ENCODE measurements around the gene TMEM214.
A peak's percentile ranks its signal among the peaks of the same experiment; 100 is the strongest.

The TMEM214 gene

GRCh38 chr2:27039871-27040270, 7.1 kb downstream of the TMEM214 start:
- no peaks in the 10 kb centered on the region for H3K79me1 ChIP-seq (ENCODE audit: low read depth, low read length)
- no peaks in the 10 kb centered on the region for H3K27me3 ChIP-seq (ENCODE audit: control insufficient read depth in 3 of 3, insufficient read depth in 3 of 3, low read depth in 1 of 3, low read length in 3 of 3)
- no peak overlapping the region for H2BK15ac ChIP-seq (ENCODE audit: low read length)
- H3K14ac ChIP-seq (ENCODE audit: low read length), result no peak overlapping the region
- no peak overlapping the region for H4K8ac ChIP-seq (ENCODE audit: low read depth, low read length)
- H2AK5ac ChIP-seq (ENCODE audit: low read depth, low read length), result no peak overlapping the region
- H3K18ac ChIP-seq (ENCODE audit: low read length), result no peak overlapping the region
- no peak overlapping the region for H3K4me2 ChIP-seq (ENCODE audit: insufficient read depth, low read length, poor library complexity, severe bottlenecking)
- no peak overlapping the region for H3K9ac ChIP-seq (ENCODE audit: low read depth, low read length, poor library complexity)
- H2AFZ ChIP-seq (ENCODE audit: low read length), result no peak overlapping the region
- no peak overlapping the region for H2BK12ac ChIP-seq (ENCODE audit: low read length)
- no peak overlapping the region for H2BK120ac ChIP-seq (ENCODE audit: low read depth, low read length)
- H2BK5ac ChIP-seq (ENCODE audit: low read length), result no peak overlapping the region
- H3K4me3 ChIP-seq (ENCODE audit: low read length in 2 of 2), result no peak overlapping the region
- DNase-seq (ENCODE audit: low spot score), result no peak
- peaks cover 52 to 76% of the 10 kb centered on the region in 2 donors for H3K36me3 ChIP-seq (replicated peaks in 1 of 2; ENCODE audit: control insufficient read depth in 2 of 2, insufficient read depth in 2 of 2, low read length in 2 of 2)
- WGBS, 2 donors (ENCODE audit: extremely low coverage in 2 of 2, insufficient read length in 2 of 2, insufficient replicate concordance in 1 of 2), result no CpG with 5 or more reads among the region's 7 CpGs
- H3K9me3 ChIP-seq (replicated peaks in 1 of 2; ENCODE audit: control insufficient read depth in 2 of 2, insufficient read depth in 1 of 2, low read depth in 1 of 2, low read length in 2 of 2), result no peaks in the 10 kb centered on the region
- H3K23ac ChIP-seq (ENCODE audit: low read depth, low read length, poor library complexity), result no peak overlapping the region
- no peak overlapping the region for H3K4ac ChIP-seq (ENCODE audit: low read length)
- no peak overlapping the region for H3K27ac ChIP-seq (replicated peaks; ENCODE audit: low read length)
- H4K91ac ChIP-seq (ENCODE audit: low read depth, low read length, poor library complexity), result no peak overlapping the region
- no peaks in the 10 kb centered on the region for H3K4me1 ChIP-seq (ENCODE audit: control insufficient read depth in 2 of 2, insufficient read depth in 1 of 2, low read depth in 1 of 2, low read length in 2 of 2)

DNA sequence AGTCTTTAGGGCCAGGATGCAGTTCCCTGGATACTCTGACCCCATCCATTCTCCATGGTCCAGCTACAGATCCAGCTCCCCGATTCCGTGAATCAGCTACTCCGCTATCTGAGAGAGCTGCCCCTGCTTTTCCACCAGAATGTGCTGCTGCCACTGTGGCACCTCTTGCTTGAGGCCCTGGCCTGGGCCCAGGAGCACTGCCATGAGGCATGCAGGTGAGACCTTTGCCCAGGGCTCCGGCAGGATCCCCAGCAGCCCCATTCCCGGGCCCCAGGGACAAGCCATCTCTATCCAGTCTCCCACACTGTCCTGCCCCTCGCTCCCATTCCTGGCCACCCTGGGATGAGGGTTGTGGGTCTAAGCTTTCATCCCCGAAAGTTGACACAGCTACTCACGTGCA, 7.5 kb downstream of the TMEM214 start:
- Histone ChIP-seq H3K27me3 (ENCODE audit: control insufficient read depth in 3 of 3, insufficient read depth in 3 of 3, low read depth in 1 of 3, low read length in 3 of 3) (no peaks in the 10 kb centered on the region), H3K4me1 (ENCODE audit: control insufficient read depth in 2 of 2, insufficient read depth in 1 of 2, low read depth in 1 of 2, low read length in 2 of 2) (no peaks in the 10 kb centered on the region), H3K18ac (ENCODE audit: low read length) (no peak overlapping the region), H2BK15ac (ENCODE audit: low read length) (no peak overlapping the region), H2AK5ac (ENCODE audit: low read depth, low read length) (no peak overlapping the region), H3K36me3 (replicated peaks in 1 of 2; ENCODE audit: control insufficient read depth in 2 of 2, insufficient read depth in 2 of 2, low read length in 2 of 2) (peaks cover 52 to 71% of the 10 kb centered on the region in 2 donors), H3K23ac (ENCODE audit: low read depth, low read length, poor library complexity) (no peak overlapping the region), H3K79me1 (ENCODE audit: low read depth, low read length) (no peaks in the 10 kb centered on the region), H2AFZ (ENCODE audit: low read length) (no peak overlapping the region), H3K4ac (ENCODE audit: low read length) (no peak overlapping the region), H2BK12ac (ENCODE audit: low read length) (no peak overlapping the region), H4K91ac (ENCODE audit: low read depth, low read length, poor library complexity) (no peak overlapping the region), H3K4me2 (ENCODE audit: insufficient read depth, low read length, poor library complexity, severe bottlenecking) (no peak overlapping the region), H3K14ac (ENCODE audit: low read length) (no peak overlapping the region), H2BK120ac (ENCODE audit: low read depth, low read length) (no peak overlapping the region), H4K8ac (ENCODE audit: low read depth, low read length) (no peak overlapping the region), H3K4me3 (ENCODE audit: low read length in 2 of 2) (no peak overlapping the region), H2BK5ac (ENCODE audit: low read length) (peak overlapping the region; percentile 31), H3K9me3 (replicated peaks in 1 of 2; ENCODE audit: control insufficient read depth in 2 of 2, insufficient read depth in 1 of 2, low read depth in 1 of 2, low read length in 2 of 2) (no peaks in the 10 kb centered on the region), H3K27ac (replicated peaks; ENCODE audit: low read length) (no peak overlapping the region), H3K9ac (ENCODE audit: low read depth, low read length, poor library complexity) (no peak overlapping the region)
- WGBS, 2 donors (ENCODE audit: extremely low coverage in 2 of 2, insufficient read length in 2 of 2, insufficient replicate concordance in 1 of 2), result no CpG with 5 or more reads among the region's 8 CpGs
- no peak for DNase-seq (ENCODE audit: low spot score)

GRCh38 chr2:27041752-27042151, 9.0 kb downstream of the TMEM214 start:
- H2BK15ac ChIP-seq (ENCODE audit: low read length), result no peak overlapping the region
- WGBS, 2 donors (ENCODE audit: extremely low coverage in 2 of 2, insufficient read length in 2 of 2, insufficient replicate concordance in 1 of 2), result no CpG with 5 or more reads among the region's 5 CpGs

GRCh38 chr2:27042159-27042661, 9.4 kb downstream of the TMEM214 start:
- Histone ChIP-seq H3K14ac (ENCODE audit: low read length) (no peak overlapping the region), H3K18ac (ENCODE audit: low read length) (no peak overlapping the region), H3K4me3 (ENCODE audit: low read length in 2 of 2) (no peak overlapping the region), H2BK12ac (ENCODE audit: low read length) (no peak overlapping the region), H3K27me3 (ENCODE audit: control insufficient read depth in 3 of 3, insufficient read depth in 3 of 3, low read depth in 1 of 3, low read length in 3 of 3) (no peaks in the 10 kb centered on the region), H2AFZ (ENCODE audit: low read length) (no peak overlapping the region), H3K9me3 (replicated peaks in 1 of 2; ENCODE audit: control insufficient read depth in 2 of 2, insufficient read depth in 1 of 2, low read depth in 1 of 2, low read length in 2 of 2) (no peaks in the 10 kb centered on the region), H3K4me2 (ENCODE audit: insufficient read depth, low read length, poor library complexity, severe bottlenecking) (no peak overlapping the region), H4K91ac (ENCODE audit: low read depth, low read length, poor library complexity) (no peak overlapping the region), H3K27ac (replicated peaks; ENCODE audit: low read length) (no peak overlapping the region), H2BK120ac (ENCODE audit: low read depth, low read length) (no peak overlapping the region), H3K23ac (ENCODE audit: low read depth, low read length, poor library complexity) (no peak overlapping the region), H3K36me3 (replicated peaks in 1 of 2; ENCODE audit: control insufficient read depth in 2 of 2, insufficient read depth in 2 of 2, low read length in 2 of 2) (peaks cover 35 to 52% of the 10 kb centered on the region in 2 donors), H3K4ac (ENCODE audit: low read length) (no peak overlapping the region), H3K9ac (ENCODE audit: low read depth, low read length, poor library complexity) (no peak overlapping the region), H2BK5ac (ENCODE audit: low read length) (no peak overlapping the region), H2AK5ac (ENCODE audit: low read depth, low read length) (no peak overlapping the region), H3K79me1 (ENCODE audit: low read depth, low read length) (no peaks in the 10 kb centered on the region), H3K4me1 (ENCODE audit: control insufficient read depth in 2 of 2, insufficient read depth in 1 of 2, low read depth in 1 of 2, low read length in 2 of 2) (no peaks in the 10 kb centered on the region), H4K8ac (ENCODE audit: low read depth, low read length) (no peak overlapping the region), H2BK15ac (ENCODE audit: low read length) (no peak overlapping the region)
- WGBS, 2 donors (ENCODE audit: extremely low coverage in 2 of 2, insufficient read length in 2 of 2, insufficient replicate concordance in 1 of 2), result no CpG with 5 or more reads among the region's 10 CpGs
- DNase-seq (ENCODE audit: low spot score), result no peak

More at GRCh38 chr2:27041752-27042151, 9.0 kb downstream of the TMEM214 start:
- H4K8ac ChIP-seq (ENCODE audit: low read depth, low read length), result no peak overlapping the region
- no peaks in the 10 kb centered on the region for H3K4me1 ChIP-seq (ENCODE audit: control insufficient read depth in 2 of 2, insufficient read depth in 1 of 2, low read depth in 1 of 2, low read length in 2 of 2)
- no peak overlapping the region for H3K4me3 ChIP-seq (ENCODE audit: low read length in 2 of 2)
- no peak overlapping the region for H2AFZ ChIP-seq (ENCODE audit: low read length)
- no peaks in the 10 kb centered on the region for H3K27me3 ChIP-seq (ENCODE audit: control insufficient read depth in 3 of 3, insufficient read depth in 3 of 3, low read depth in 1 of 3, low read length in 3 of 3)
- H3K4me2 ChIP-seq (ENCODE audit: insufficient read depth, low read length, poor library complexity, severe bottlenecking), result no peak overlapping the region
- H3K18ac ChIP-seq (ENCODE audit: low read length), result no peak overlapping the region
- H2AK5ac ChIP-seq (ENCODE audit: low read depth, low read length), result no peak overlapping the region
- H3K79me1 ChIP-seq (ENCODE audit: low read depth, low read length), result no peaks in the 10 kb centered on the region
- no peak for DNase-seq (ENCODE audit: low spot score)
- no peaks in the 10 kb centered on the region for H3K9me3 ChIP-seq (replicated peaks in 1 of 2; ENCODE audit: control insufficient read depth in 2 of 2, insufficient read depth in 1 of 2, low read depth in 1 of 2, low read length in 2 of 2)
- H3K4ac ChIP-seq (ENCODE audit: low read length), result no peak overlapping the region
- H3K14ac ChIP-seq (ENCODE audit: low read length), result no peak overlapping the region
- no peak overlapping the region for H2BK120ac ChIP-seq (ENCODE audit: low read depth, low read length)
- H4K91ac ChIP-seq (ENCODE audit: low read depth, low read length, poor library complexity), result no peak overlapping the region
- H3K23ac ChIP-seq (ENCODE audit: low read depth, low read length, poor library complexity), result no peak overlapping the region
- H2BK12ac ChIP-seq (ENCODE audit: low read length), result no peak overlapping the region
- no peak overlapping the region for H3K9ac ChIP-seq (ENCODE audit: low read depth, low read length, poor library complexity)
- H3K27ac ChIP-seq (replicated peaks; ENCODE audit: low read length), result no peak overlapping the region
- peaks cover 39 to 57% of the 10 kb centered on the region in 2 donors for H3K36me3 ChIP-seq (replicated peaks in 1 of 2; ENCODE audit: control insufficient read depth in 2 of 2, insufficient read depth in 2 of 2, low read length in 2 of 2)
- no peak overlapping the region for H2BK5ac ChIP-seq (ENCODE audit: low read length)

Data from neuronal stem cell (in vitro differentiated cells).